ENCODE data around the gene NFE2L1.
"Not testable (repeated sequence)": the region's sequence is repeated elsewhere in the genome, so short reads cannot be mapped to it uniquely, and the experiment has no call there.

Gene NFE2L1

DNA sequence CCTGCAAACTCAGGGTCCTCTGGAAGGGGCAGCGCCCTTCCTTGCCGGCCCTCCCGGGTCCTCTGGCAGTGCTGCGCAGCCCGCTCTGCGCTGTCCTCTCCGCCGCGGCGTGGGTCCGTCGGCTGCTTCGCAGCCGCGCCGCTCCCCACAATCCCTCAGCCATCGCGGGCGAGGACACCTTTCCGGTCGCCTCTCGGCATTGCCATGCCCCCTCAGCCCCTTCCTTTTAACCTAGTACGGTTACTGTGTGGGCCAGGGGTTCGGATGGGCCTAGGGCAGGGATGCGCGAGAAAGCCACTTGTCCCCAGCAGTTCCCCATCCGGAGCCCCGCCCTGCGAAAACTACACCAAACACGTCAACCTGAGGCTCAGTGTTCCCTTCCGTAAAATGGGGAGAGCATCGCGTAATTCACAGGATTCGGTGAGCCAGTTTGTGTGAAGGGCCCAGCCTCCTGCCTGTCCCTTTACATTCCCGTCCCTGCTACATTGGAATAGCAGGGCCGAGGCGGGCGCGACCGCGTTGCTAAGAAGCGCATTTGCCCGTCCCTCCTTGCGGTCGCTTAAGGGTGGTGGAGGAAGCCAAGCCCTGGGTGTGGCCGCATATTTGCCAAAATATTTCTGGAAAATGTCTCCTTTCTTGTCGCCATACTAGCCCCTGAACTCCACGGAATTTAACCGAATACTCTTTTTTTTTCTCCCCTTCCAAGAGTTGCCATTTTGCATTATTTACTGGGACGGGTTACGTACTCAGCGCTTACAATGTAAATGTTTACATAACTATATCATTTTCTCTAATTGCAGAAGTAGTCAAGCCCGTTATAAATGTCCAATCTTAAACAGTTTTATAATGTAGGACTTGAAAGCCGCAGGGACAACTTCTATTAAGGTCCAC, 23.8 kb upstream of the NFE2L1 start:
- DNase-seq (ENCODE audit: low read depth, low spot score) = no peak

DNA sequence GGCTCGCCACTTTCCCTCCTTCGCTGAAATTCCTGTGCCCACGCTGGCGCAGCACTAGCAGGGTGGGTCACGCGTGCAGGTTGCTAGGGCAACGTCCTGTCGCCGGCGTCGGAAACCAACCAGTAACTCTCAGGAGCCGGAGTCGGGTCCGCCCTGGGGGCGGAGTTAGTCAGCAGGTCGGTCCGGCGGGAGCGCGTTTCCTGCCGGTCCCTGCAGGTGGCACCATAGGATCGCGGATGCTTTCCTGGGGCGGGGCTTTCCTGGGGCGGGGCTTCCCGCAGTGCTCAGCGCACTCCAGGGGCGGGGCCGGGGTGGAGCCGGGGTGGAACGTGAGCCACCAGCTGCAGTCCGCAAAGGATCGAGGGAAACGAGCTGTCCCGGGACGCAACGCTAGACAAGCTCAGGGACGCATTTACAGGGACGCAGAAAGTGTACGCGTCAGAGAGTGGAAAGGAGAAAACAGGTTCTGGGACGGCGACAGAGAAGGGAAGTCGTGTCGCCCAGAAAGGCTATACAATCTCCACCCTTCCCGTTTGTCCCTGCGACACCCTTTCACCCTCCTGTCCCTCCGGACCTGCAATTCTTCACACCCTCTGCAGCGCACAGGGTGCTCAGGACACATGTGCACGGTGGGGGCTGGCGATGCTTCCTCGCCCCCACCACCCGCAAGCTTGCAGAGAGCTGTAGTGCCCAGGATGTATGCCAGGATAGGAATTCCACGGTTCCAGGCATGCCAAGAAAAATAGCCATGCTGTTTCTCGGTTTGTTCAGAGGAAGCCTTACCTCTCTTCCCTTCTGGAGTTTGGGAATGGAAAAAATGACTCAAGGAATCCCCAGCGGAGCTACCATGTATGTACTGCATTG, 22.9 kb upstream of the NFE2L1 start:
- DNase-seq (ENCODE audit: low read depth, low spot score) = no peak

DNA sequence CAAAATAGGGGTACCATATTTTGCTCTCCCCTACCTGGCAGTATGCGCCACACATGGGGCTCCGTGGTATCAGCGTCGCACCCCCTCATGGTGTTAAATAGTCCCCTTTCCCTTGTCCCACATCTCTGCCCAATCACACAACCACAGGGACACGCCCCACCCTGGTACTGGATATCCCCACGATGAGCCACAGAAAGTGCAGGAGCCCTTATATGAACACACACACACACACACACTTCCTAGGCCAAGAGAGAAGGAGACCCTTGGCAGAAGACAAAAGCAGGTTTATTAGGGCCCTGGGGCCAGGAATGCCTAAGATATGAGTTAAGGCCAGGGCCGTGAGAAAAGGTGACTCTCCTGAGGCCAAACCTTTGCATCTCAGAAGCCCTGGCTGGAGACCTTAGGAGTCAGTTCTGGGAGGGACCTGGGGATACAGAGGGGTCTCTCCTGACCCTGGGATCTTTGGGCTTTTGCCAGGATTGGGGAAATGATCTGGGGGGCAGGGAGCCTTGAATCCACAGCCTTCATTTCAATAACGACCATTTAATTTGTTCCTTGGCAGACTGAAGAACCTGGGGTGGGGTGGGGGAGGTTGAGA, 22.2 kb upstream of the NFE2L1 start:
- no peak for DNase-seq (ENCODE audit: low read depth, low spot score)

DNA sequence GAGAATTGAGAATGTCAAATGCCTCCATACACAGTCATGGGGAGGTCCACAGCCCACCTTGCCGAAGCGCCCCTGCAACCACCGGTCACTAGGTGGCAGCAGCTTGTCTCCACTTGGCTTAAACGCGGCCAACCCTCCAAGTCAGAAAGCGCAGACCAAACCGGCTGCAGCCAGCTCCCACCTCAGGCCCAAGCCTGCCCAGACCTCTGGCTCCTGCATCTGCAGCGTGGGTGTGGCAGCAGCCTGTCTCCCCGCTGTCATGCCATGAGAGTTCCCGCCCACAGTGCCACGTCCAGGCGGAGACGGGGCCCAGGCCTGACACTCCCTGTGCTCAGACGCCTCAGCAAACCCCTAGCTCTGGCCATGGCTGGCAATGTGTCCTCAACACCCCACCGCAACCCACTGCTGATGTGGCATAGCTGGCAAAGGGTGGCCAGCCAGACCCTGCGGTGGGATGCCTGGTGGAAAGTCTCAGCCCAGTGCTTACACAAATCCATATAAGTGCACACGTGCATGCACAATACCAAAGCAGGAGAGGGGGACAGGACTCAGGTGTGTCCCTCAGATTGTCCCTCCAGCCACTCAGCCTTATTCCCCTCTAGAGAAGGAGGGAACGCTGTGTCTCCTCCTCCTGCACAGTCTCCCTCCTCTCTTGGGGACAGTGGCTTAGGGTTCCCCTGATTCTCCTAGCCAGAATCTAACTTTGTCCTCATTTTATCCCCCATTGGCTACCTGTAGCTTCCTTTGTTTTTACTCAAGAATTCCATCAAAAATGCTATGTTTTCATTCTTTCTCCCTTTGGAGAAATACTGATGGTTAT, 21.4 kb upstream of the NFE2L1 start:
- no peak for DNase-seq (ENCODE audit: low read depth, low spot score)

DNA sequence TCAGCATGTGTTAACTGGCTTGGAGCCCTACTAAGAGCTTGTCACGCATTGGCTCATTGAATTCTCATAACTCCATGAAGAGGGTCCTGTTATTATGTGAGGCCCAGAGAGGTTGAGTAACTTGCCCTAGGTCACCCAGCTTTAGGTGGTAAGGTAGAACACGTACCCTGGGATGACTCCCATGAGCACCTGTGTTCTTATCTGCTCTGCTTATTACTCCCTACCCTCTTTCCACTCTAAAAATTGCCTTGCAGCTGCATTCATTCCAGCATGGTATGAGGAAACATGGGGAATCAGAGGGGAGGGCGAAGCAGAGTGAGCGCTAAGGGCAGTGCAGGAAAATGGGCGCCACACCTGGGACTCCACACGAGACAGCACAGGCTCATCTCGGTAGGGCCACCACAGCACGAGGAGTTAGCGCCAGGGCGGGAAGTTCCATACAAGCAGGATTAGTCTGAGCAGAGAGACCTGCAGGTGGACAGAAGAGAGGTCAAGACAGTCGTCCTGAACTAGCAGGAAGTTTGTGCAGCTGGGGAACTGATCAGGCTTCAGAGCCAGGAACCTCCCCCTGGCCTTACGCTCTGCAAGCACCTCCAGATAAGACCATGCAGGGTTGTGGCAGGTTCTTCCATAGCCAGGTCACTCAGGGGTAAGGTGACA, 20.7 kb upstream of the NFE2L1 start:
- no peak for DNase-seq (ENCODE audit: low read depth, low spot score)

DNA sequence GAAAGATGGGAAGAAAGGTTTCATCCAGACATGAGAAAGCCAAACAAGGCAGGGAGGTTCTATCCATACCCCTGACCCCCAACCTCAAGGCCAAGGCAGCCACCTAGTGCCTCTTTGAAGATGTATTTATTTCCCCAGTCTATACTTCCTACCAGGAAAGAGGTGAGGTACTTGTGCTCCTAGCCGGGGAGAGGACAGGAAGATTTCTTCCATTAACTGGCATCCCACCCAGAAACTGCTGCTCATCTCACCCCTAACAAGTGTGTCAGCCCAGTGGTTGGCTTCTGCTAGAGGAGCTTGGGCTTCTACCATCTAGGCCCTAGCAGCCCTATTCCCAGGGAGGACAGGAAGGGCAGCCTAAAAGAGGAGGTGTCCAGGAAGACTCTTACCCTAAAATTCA, 19.4 kb upstream of the NFE2L1 start:
- DNase-seq (ENCODE audit: low read depth, low spot score) = no peak

DNA sequence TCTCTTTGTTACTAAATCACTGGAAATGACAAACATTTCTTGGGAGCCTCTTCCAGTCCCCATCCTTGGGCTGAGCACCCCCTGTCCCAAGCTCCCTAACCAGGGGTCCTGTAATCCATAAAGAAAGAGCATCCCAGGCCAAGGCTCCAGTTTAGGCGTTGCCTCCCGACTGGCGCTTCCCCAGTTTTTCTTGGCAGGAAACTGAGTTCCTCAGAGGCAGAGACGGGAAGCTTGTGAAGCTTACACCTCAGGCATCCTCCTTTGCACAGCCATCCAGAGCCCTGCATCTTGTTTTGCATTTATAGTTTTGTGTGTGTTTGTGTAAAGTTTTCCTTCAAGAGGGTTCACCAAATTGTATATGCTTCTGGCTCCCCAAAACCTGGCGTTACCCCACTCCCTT, 17.6 kb upstream of the NFE2L1 start:
- no peak for DNase-seq (ENCODE audit: low read depth, low spot score)

DNA sequence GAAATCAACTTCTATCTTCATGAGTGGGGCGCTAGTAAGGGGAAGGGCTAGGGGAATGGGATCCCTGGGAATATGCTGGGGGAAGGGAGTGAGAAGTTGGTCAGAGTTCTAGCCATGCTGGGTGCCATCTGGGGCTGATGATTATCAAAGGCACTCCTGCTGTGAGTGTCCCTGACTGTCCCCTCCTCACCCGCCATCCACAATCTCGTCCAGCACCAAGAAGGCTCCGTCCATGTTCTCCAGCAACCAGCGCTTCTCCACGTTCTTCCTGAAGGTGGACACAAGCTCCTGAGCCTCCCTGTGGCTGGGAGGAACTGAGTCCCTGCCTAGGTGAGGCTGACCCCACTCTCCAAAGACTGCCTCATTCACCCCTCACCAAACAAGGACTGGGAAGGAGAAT, 16.2 kb upstream of the NFE2L1 start:
- DNase-seq (ENCODE audit: low read depth, low spot score) = no peak

DNA sequence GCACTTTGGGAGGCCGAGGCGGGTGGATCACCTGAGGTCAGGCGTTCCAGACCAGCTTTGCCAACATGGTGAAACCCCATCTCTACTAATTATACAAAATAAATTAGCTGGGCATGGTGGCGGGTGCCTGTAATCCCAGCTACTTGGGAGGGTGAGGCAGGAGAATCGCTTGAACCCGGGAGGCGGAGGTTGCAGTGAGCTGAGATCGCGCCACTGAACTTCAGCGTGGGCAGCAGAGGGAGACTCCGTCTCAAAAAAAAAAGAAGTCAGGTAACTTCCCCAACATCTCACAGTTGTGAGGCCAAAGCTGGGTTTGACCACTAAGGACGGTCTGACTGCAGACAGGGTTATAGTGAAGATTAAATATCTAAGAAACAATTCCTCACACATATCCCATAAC, 13.4 kb upstream of the NFE2L1 start:
- DNase-seq (ENCODE audit: low read depth, low spot score) = not testable (repeated sequence)

DNA sequence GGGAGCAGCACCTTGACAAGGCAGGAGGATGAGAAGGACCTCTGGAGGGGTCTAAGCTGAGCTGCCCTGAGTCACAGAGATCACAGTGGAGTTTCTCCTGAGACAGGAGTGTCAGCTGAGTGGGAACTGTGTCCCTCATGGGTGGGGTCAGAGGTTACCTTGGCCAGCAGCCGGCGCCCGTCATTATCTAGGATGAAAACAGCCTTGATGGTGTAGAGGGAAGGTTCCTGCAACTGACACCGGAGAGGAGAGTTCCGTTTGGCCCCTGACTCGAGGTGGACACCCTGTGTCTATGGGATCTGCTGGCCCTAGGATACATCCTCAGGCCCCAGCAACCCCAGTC, 11.5 kb upstream of the NFE2L1 start:
- no peak for DNase-seq (ENCODE audit: low read depth, low spot score)

DNA sequence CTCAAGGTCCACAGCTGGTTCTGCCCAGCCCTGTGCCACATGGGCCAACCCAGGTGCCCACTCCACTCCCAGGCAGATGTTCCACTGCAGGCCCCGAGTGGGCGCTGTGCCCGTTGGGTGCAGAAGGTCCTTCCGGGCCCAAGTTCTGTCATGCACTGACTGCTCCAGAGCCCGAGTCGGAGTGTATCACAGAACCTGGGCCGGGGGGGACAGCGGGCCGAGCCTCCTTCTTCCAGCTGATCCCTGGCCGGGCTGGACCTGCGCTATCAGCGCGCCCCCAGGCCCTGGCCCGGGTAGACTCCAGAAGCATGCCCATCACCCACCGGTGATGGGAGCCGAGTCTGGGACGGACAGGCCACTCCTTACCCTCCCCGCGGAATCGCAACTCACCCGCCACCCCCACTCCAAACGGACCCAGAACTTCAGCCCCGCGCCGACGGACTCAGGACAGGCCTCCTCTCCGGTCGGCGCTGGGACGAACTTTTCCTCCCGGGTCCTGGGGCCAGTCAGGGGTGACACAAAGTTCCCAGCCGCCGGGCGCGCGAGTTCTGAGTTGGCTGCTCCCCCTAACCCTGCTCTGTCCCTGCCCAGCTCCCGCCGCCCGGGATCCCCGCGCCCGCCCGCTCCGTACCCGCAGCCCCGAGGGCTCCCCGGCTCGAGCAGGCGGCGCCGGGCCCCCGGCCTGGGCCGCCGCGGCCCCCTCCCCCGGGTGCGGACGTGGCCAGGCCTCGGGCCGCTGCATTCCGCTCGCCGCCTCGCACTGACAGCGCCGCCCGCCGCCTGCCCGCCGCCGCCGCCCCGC, 10.9 kb upstream of the NFE2L1 start, which contains the start of gene COPZ2:
TSS of gene COPZ2 (minus strand) at position 762 of the 802 bp plus-strand sequence. CDS start at position 742, 20 bp downstream.
- no peak for DNase-seq (ENCODE audit: low read depth, low spot score)

DNA sequence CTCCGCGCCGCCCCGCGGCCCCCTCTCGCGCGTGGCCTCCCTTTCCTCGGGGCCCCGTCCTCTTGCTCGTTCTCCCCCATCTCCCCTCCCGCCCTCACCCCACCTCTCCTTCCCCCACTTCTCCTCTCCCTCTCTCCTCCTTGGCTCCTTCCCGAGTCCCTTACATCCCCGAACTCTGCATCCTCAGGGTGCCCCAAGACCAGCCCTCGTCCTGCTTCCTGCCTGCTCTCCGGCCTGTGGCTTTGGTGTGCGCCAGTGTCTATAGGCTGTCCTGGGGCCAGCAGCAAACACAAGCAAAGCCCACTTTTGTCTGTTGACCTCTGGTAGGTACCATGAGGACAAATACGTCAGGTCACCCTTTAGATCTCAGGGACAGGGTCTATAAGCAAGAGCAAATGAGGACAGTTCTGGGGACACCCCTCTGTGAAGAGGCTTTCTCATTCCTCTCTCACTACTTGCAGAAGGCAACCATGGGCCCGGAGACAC, 10.3 kb upstream of the NFE2L1 start:
- DNase-seq (ENCODE audit: low read depth, low spot score) = no peak

DNA sequence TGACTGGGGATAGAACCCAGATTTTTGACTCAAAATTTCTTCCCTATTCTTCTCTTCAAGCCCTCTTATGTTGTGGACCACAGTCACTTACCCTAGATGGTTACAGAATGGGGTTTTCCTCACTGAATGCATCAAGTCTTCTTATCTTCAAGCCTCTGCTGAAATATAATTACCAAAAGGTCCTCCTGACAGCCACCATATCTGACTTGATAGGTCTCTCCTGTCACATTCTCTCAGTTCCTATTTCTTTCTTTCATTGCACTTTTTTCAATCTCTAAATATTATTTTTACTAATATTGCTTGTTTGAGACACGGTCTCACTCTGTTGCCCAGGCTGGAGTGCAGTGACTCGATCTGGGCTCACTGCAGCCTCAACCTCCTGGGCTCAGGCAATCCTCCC, 9.5 kb upstream of the NFE2L1 start:
- no peak for DNase-seq (ENCODE audit: low read depth, low spot score)

DNA sequence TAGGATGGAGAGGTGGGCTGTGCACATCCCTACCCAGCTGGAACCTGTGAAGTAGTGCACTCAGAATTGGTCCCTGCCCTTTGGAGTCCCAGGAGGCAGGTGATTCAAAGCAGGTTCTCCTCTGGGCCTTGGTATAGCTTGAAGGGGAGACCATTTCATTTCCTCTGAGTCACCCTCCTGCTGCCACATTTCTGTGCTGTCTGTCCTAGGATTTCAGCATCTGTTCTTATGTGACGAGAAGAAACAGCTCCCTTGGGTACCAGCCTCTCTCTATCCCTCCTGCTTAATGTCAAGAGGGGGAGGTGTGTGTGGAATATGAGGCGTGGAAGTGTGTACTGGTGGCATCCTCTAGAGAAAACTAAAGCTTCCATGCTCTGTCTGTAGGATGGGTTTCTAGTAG, 5.0 kb upstream of the NFE2L1 start:
- DNase-seq (ENCODE audit: low read depth, low spot score) = no peak

DNA sequence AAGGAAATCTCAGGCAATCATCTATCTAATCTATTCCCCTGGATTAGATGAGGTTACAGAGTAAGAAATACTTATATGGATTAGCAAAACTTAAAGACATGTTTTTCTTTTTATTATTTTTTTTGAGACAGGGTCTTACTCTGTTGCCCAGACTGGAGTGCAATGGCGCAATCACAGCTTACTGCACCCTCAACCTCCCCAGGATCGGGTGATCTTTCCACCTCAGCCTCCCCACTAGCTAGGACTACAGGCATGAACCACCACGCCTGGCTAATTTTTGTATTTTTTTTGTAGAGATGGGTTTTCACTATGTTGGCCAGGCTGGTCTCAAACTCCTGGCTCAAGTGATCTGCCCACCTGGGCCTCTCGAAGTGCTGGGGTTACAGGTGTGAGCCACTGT, 3.3 kb upstream of the NFE2L1 start:
- no peak for DNase-seq (ENCODE audit: low read depth, low spot score)

DNA sequence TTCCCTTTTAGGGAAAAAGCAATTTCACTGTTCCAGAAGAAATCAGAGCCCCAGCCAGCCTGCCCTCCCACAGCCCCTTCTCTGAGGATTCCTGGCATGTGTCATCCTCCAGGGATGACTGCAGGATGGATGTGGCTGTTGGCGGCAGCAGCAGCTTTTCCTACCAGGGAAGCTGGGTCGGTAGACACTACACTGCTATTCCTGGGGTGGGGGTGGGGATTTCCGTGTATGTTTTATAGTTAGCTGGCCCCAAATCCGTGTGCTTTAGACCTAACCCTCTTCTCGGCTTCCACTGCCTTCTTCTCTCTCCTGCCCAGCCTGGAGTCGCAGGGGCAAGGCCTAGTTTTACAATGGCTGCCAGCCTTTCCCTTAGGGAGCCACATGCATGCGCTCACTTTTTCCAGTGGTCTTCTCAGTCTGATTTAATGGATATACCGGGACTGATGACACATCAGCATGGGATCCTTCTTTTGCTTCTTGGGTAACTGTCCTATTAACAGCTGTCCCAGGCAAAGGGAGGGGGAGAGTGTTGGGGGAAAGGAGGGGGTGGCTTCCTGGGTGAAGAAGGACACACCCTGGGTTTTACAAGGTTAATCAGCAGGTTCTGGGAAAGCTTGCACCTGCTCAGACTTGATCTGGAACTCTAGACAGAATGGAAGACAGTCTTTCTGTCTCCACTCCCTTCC, 2.7 kb upstream of the NFE2L1 start:
- DNase-seq (ENCODE audit: low read depth, low spot score) = no peak

DNA sequence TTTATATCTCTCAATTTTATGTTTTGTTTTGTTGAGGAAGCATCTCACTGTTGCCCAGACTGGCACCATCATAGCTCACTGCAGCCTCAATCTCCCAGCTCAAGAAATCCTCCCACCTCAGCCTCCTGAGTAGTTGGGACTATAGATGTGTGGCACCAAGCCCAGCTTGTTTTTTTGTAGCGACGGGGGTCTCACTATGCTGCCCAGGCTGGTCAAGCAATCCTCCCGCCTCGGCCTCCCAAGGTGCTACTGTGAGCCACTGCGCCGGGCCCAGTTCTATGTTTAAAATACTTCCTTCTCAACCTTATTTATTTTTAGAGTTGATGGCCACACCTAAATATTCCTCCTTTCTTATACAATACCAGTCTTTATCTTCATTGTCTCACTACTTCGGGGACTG, 1.9 kb upstream of the NFE2L1 start:
- no peak for DNase-seq (ENCODE audit: low read depth, low spot score)

DNA sequence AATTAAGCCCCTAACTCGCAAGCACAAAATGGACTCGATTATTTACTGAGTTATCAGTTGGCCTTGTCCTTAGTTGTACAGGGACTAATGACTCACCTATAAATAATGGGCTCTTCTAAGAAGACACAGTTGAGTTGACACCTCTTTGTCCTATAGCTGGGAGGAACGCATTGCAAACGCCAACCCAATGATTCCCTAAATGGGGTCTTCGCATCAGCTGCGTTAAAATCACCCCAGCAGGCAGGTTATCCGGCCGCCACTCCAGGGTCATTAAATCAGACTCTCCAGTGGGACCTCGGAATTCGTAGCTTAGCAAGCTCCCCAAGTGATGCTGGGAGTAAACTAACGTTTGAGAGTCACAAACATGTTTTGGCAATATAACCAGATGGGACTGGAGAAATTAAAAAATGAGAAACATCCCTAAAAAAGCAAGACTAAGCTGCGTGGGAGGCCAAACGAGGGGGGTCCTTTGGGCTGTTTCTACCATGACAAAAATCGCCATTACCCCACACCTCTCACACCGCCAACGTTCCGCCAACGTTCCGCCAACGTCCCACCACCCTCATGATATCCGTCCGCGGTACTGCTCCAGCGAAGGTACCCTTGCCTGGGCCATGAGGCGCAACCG, 932 bp upstream of the NFE2L1 start:
- DNase-seq (ENCODE audit: low read depth, low spot score) = no peak

Data from iPS DF 19.7 (cell line).